GM21576 (cell line): ENCODE measurements around the gene TAS2R1.

Source experiments
- ATAC-seq: cut with Tn5 transposase; IDR thresholded peaks from one replicate; pipeline ENCODE4 v1.9.1; 2021; ENCODE audit warnings: mild to moderate bottlenecking, moderate library complexity; ENCODE audit not compliant: unreplicated experiment

The TAS2R1 gene

DNA sequence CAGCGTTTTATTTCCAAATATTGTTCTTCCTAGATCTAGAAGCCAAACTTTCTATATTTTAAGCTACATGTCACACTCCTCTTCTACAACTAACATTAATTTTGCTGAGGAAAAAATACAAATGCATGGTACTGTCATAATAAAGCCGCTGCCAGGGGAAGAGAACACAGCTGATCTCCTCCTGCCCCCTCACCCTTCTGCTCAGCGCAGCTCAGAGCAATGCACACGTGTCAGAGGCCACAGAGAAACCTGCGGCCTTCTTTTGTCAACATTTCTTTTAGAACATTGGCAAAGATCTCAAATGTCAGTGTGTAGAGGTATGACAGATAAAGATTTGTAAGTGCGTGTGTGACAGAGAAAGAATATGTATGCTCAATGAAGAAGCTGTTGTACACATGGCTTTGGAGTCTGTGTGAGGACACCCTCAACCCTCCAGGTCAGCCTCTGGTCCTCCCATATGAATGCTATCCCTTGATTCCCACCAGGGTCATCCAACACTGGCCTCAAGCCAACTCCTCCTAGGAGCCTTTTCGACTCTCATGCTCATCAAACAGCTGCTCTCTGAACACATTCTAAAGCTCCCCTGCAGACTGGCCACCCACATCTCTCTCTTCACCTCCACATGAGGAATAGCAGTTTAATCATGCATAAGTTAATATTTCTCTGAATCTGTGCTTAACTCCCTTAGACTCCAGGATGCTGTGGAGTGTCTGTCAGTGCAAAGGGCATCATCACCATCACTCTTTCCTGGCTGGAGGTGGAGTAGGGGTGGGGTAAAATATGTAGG, 40.9 kb downstream of the TAS2R1 start:
- no peak for ATAC-seq

DNA sequence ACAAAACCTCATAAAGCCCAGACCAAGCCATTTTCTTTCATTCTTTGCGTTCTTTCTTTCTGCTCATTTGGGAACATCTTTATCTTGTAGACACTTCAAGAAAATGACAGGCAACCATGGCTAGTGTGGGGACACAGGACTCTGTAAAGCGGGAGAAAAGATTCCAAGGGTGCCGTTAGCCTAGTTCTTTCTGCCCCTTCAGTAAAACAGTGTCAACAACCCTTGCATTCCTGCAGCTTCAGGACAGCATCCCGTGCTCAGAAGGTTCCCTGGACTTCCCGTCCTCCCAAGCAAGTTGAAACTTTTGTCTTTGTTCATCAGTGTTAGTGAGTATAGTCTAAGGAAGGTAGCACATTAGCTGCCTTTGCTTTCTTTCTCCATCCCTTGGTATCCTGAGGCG, 41.9 kb downstream of the TAS2R1 start:
- ATAC-seq: no peak

DNA sequence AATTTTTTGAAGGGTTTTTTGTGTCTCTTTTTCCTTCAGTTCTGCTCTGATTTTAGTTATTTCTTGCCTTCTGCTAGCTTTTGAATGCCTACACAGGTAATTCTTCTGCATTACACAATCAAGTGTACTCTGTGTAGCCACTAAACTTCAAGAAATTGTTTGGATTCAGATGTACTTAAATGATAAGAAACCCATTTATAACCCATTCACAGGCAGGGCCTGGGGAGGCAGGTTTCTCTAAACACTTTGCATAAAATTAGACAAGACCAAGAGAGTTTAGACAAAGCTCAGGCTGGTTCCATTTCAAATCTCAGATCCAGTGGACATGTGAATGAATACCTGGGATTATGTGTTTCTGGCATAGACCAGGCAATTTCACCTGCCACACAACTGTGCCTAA, 43.0 kb downstream of the TAS2R1 start:
- no peak for ATAC-seq

DNA sequence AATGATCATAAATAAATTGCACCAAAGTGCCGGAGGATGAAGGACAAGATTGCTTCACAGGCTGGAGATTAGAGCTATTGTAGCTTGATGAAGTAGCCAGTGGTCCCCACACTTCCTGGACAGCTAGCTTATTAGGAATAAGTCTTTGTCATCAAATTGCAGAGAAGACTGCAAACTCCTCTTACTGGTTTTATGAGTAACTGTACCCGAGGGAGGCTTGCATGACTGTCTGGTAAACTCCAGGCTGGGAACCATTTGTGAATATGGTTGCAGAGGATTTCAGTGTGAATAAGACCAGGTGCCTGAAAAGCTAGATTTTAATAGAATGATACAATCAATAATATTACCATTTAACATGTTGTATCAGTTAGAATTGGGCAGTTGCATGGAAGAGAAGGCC, 47.7 kb downstream of the TAS2R1 start:
- ATAC-seq: no peak
